WTC11 (cell line): ENCODE data around the gene FAM200B. TPM values are rescaled to one million over a fixed set of nuclear protein-coding genes. Genes with fewer than 3 reads are reported as not detected.

ENCODE experiments used
- ATAC-seq: fragments of 200-7000 bp; cut with Tn5 transposase; 2 replicates; pipeline ENCODE4 v1.10.0; 2021; ENCODE audit warnings: mild to moderate bottlenecking, moderate library complexity
- CTCF ChIA-PET: fragments of 300-600 bp; sonication (Branson Sonifier 250); formaldehyde crosslinking; loops from one replicate; lab custom pipeline; 2021; ENCODE audit warnings: antibody characterized with exemption; lab: Charles Lee
- POLR2A ChIA-PET: fragments of 350-600 bp; sonication (Branson Sonifier 250); formaldehyde crosslinking; loops from one replicate; lab custom pipeline; 2021; ENCODE audit warnings: antibody characterized with exemption; lab: Charles Lee
- DNase-seq: peaks from one replicate; pipeline ENCODE4 v3.0.0; 2021; ENCODE audit warnings: low spot score
- H3K27ac Mint-ChIP-seq: 2 replicates; pipeline ENCODE4 v1.8.0; 2021; ENCODE audit warnings: mixed read lengths
- H3K27me3 Mint-ChIP-seq: 2 replicates; pipeline ENCODE4 v1.8.0; 2021; ENCODE audit warnings: low read depth, mild to moderate bottlenecking, moderate library complexity, mixed read lengths
- H3K36me3 Mint-ChIP-seq: 2 replicates; pipeline ENCODE4 v1.8.0; 2021; ENCODE audit warnings: mixed read lengths
- H3K4me1 Mint-ChIP-seq: 2 replicates; pipeline ENCODE4 v1.8.0; 2022; ENCODE audit warnings: mixed read lengths
- H3K4me3 Mint-ChIP-seq: 2 replicates; pipeline ENCODE4 v1.8.0; 2021; ENCODE audit warnings: mild to moderate bottlenecking, moderate library complexity, mixed read lengths
- H3K9me3 Mint-ChIP-seq: 2 replicates; pipeline ENCODE4 v1.8.0; 2021; ENCODE audit warnings: mixed read lengths
- ARID4B ChIP-seq: sonication (generic); formaldehyde crosslinking; IDR thresholded peaks from 2 replicates; pipeline ENCODE4 v1.8.0; 2023; ENCODE audit warnings: missing genetic modification reagents, mild to moderate bottlenecking, borderline replicate concordance
- ATF2 ChIP-seq: sonication (generic); formaldehyde crosslinking; IDR thresholded peaks from 2 replicates; pipeline ENCODE4 v1.8.1; 2022; ENCODE audit warnings: low read depth, missing genetic modification reagents, borderline replicate concordance
- EMX1 ChIP-seq: fragments of 250-450 bp; sonication (Bioruptor Pico); IDR thresholded peaks from 2 replicates; pipeline ENCODE4 v1.8.0; 2021; ENCODE audit warnings: mild to moderate bottlenecking
- FOXP4 ChIP-seq: sonication (generic); formaldehyde crosslinking; IDR thresholded peaks from 2 replicates; pipeline ENCODE4 v1.8.0; 2022; ENCODE audit warnings: mild to moderate bottlenecking, missing genetic modification reagents
- GRHL2 ChIP-seq: fragments of 250-450 bp; sonication (Bioruptor Pico); IDR thresholded peaks from 2 replicates; pipeline ENCODE4 v1.8.0; 2022; ENCODE audit warnings: mild to moderate bottlenecking, moderate library complexity; ENCODE audit not compliant: insufficient replicate concordance, severe bottlenecking
- GTF2I ChIP-seq: fragments of 250-450 bp; sonication (Bioruptor Pico); conservative IDR thresholded peaks from 2 replicates; pipeline ENCODE4 v1.4.0; 2021; ENCODE audit warnings: mild to moderate bottlenecking
- HMGXB4 ChIP-seq: sonication (generic); formaldehyde crosslinking; IDR thresholded peaks from 2 replicates; pipeline ENCODE4 v1.8.1; 2023; ENCODE audit warnings: mild to moderate bottlenecking, moderate library complexity, missing genetic modification reagents
- MLX ChIP-seq: sonication (generic); formaldehyde crosslinking; IDR thresholded peaks from 2 replicates; pipeline ENCODE4 v1.8.1; 2023; ENCODE audit warnings: mild to moderate bottlenecking, missing genetic modification reagents, moderate library complexity
- NR3C1 ChIP-seq: sonication (generic); formaldehyde crosslinking; conservative IDR thresholded peaks from 2 replicates; pipeline ENCODE4 v1.8.1; 2023; ENCODE audit warnings: low read depth, mild to moderate bottlenecking, missing genetic modification reagents
- PRRX2 ChIP-seq: fragments of 250-450 bp; sonication (Bioruptor Pico); IDR thresholded peaks from 2 replicates; pipeline ENCODE4 v1.8.0; 2021; ENCODE audit warnings: mild to moderate bottlenecking
- TCF7 ChIP-seq: sonication (generic); formaldehyde crosslinking; IDR thresholded peaks from 2 replicates; pipeline ENCODE4 v1.8.0; 2022; ENCODE audit warnings: mild to moderate bottlenecking, low read depth, missing genetic modification reagents, moderate library complexity
- USF1 ChIP-seq: sonication (generic); formaldehyde crosslinking; IDR thresholded peaks from 2 replicates; pipeline ENCODE4 v1.8.0; 2022; ENCODE audit warnings: mild to moderate bottlenecking, missing genetic modification reagents
- ZBTB21 ChIP-seq: sonication (generic); formaldehyde crosslinking; IDR thresholded peaks from 2 replicates; pipeline ENCODE4 v1.8.1; 2023; ENCODE audit warnings: mild to moderate bottlenecking, missing genetic modification reagents, borderline replicate concordance
- ZBTB43 ChIP-seq: sonication (generic); formaldehyde crosslinking; IDR thresholded peaks from 2 replicates; pipeline ENCODE4 v1.8.1; 2023; ENCODE audit warnings: mild to moderate bottlenecking, missing genetic modification reagents
- ZNF263 ChIP-seq: sonication (generic); formaldehyde crosslinking; IDR thresholded peaks from 2 replicates; pipeline ENCODE4 v1.8.1; 2022; ENCODE audit warnings: low read depth, mild to moderate bottlenecking, moderate library complexity, missing genetic modification reagents
- ZNF317 ChIP-seq: sonication (generic); formaldehyde crosslinking; IDR thresholded peaks from 2 replicates; pipeline ENCODE4 v1.8.1; 2023; ENCODE audit warnings: low read depth, mild to moderate bottlenecking, moderate library complexity, missing genetic modification reagents, borderline replicate concordance
- ZNF396 ChIP-seq: fragments of 250-450 bp; sonication (Bioruptor Pico); IDR thresholded peaks from 2 replicates; pipeline ENCODE4 v1.8.0; 2021; ENCODE audit warnings: mild to moderate bottlenecking, moderate library complexity, borderline replicate concordance
- ZNF416 ChIP-seq: fragments of 250-450 bp; sonication (Bioruptor Pico); IDR thresholded peaks from 2 replicates; pipeline ENCODE4 v1.9.0; 2021; ENCODE audit warnings: mild to moderate bottlenecking, inconsistent platforms
- ZNF512 ChIP-seq: sonication (generic); formaldehyde crosslinking; IDR thresholded peaks from 2 replicates; pipeline ENCODE4 v1.8.1; 2022; ENCODE audit warnings: missing genetic modification reagents, borderline replicate concordance
- ZSCAN18 ChIP-seq: fragments of 250-450 bp; sonication (Bioruptor Pico); IDR thresholded peaks from 2 replicates; pipeline ENCODE4 v2.1.2; 2022; ENCODE audit warnings: mild to moderate bottlenecking, moderate library complexity
- total RNA-seq: library from RNA; stranded (reverse); gene quantifications from 3 replicates; pipeline ENCODE4 v1.2.3, GENCODE V29; 2021

FAM200B gene
- total RNA-seq, 1 experiment from 2014 or later: 28.4 TPM

GRCh38 chr4:15735536-15735935, 53.9 kb downstream of the FAM200B start (continued):
- TF ChIP-seq ZNF317 (CRISPR knock-in tag) (no peak), MLX (CRISPR knock-in tag) (no peak), GRHL2 (CRISPR knock-in tag) (no peak), ZSCAN18 (CRISPR knock-in tag) (no peak), ZNF263 (no peak)
- TF ChIP-seq, all 79 proteins: peak for 0

- DNase-seq (no peak), ATAC-seq (no peak)
- H3K27ac Mint-ChIP-seq: no peak overlapping the region
- POLR2A ChIA-PET: no interaction called here
- no peaks in the 10 kb centered on the region for H3K4me1 Mint-ChIP-seq
- H3K4me3 Mint-ChIP-seq: no peak overlapping the region
- no peaks in the 10 kb centered on the region for H3K27me3 Mint-ChIP-seq
- CTCF ChIA-PET: interaction anchor here (1.0 to 1.5 kb wide), 9 partner anchors 19 to 219 kb away, joined by 3 to 7 read pairs (median 4); no protein-coding TSS in a partner anchor
- H3K36me3 Mint-ChIP-seq: 0 out of 2 replicates have a peak, but pooled peaks cover 4% of the 10 kb centered on the region
- peaks cover 13% of the 10 kb centered on the region for H3K9me3 Mint-ChIP-seq
- no peak for TF ChIP-seq FOXP4 (CRISPR knock-in tag)
- TF ChIP-seq HMGXB4 (CRISPR knock-in tag): no peak
- TF ChIP-seq EMX1 (CRISPR knock-in tag): no peak
- TF ChIP-seq GTF2I: no peak
- TF ChIP-seq TCF7: no peak
- TF ChIP-seq ZNF512 (CRISPR knock-in tag): no peak
- TF ChIP-seq ZNF416 (CRISPR knock-in tag): no peak
- no peak for TF ChIP-seq ZBTB21 (CRISPR knock-in tag)
- no peak for TF ChIP-seq PRRX2 (CRISPR knock-in tag)
- TF ChIP-seq NR3C1 (CRISPR knock-in tag): no peak
- TF ChIP-seq ZNF396 (CRISPR knock-in tag): no peak
- no peak for TF ChIP-seq USF1 (CRISPR knock-in tag)
- TF ChIP-seq ZBTB43 (CRISPR knock-in tag): no peak
- no peak for TF ChIP-seq ATF2 (CRISPR knock-in tag)
- TF ChIP-seq ARID4B (CRISPR knock-in tag): no peak
These were observed 55.0 kb downstream of the FAM200B start for GRCh38 chr4:15736514-15737050.
